UCSD-AML1 (cell line): ENCODE measurements around the gene VANGL1.
A peak's percentile ranks its signal among the peaks of the same experiment; 100 is the strongest.
"Not testable (repeated sequence)": the region's sequence is repeated elsewhere in the genome, so short reads cannot be mapped to it uniquely, and the experiment has no call there.

Experiments used
- DNase-seq: peaks from one replicate; lab custom pipeline; 2025; ENCODE audit not compliant: unreplicated experiment; lab: John Stamatoyannopoulos, UW

VANGL1 gene

DNA sequence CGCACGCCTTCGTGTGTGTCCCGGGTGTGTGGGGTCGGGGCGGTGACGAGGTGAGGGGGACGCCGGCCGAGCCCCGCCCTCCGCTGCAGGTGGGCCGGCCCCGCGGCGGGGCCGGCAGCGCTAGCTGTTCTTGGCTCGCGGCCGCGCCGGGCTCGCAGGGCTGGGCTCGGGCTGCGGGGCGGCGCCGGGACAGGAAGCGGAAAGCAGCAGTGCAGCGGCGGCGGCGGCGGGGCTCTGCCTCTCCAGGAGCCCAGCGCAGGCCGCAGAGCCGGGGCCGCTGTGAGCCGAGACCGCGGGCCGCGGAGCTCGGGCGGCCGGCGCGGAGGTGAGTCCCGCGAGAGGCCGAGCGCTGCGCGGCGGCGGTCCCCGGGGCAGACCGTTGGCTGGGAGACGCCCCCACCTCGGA, at the start of gene VANGL1:
Gene VANGL1, plus strand, starts transcription at position 209 of the 406 bp plus-strand sequence. CDS start 9,444 bp downstream, outside the sequence.
- DNase-seq: peak; percentile 81

DNA sequence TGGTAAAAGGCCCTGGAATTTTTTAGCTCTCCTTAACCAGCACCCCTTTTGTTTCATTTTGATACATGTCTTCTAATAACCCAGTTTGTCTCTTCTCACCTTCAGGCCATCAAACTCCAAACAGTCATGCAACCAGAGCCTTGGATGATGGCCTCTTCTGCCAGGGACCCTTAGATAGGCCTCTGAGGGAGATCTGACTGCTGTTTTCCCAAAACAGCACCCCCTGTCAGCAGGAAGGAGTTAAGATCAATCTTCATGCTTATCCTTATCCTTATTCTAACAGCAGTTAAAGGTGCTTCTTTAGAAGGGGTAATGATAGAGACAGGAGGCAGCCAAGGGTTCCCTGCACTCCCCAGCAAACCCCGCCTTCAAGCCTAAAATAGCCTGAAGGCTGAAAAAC, 49.5 kb upstream of the VANGL1 start:
- DNase-seq: no peak

DNA sequence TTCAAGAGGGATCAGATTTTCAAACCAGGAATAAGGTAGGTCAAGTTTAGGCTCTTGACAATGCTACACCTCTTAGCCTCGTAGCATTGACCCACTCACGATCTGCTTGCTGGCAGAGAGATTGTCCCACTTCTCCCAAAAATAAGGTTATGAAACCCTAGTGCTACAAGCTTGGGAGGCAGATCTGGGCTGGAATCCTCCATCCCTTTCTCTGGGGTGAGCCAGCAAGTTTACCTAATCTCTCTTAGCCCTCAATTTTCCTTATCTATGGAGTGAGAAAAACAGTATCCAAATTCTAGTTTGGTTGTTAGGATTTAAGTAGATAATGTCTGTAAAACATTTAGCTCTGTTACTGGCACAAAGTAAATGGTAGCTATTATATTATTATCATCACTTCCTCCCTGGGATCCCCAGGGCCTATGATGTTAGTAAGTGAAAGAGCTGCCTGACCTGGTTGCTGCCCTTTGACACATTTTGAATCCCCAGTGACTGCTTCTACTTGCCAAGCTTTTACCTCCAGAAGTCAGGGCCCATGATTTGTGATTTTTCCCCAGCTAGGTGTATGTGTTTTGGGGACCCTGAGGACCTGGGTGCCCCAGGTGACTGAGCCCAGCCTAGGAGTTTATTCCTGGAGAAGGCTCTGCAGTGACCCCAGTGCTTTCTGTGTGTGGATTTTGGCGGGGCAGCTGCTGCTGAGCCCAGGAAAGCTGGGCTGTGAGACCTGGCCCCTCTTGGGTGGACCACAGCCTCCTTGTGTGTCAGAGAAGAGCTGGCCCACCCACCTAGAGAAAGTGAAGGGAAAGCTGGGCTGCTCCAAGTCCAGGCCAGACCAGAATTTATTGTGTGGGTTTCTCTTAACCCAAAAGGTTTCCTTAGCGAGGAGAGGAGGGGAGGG, 48.2 kb upstream of the VANGL1 start:
- no peak for DNase-seq

DNA sequence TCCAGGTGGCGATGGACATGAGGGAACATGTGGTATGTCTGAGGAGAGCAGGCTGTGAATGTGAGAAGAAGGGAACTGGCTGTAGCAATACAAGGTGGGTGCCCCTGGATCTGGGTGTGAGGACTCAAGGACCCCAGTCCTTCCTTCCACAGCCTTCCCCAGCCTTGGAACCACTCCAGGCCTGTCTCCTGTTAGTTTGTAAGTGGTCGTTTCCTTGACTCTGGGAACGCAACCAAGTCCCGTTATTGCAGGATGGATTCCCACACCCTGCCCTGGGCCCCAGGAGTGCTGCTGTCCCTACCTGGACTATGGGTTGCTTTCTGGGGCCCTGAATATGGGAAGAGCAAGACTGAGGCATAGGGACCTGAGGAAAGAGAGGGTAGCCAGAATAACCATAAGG, 47.2 kb upstream of the VANGL1 start:
- no peak for DNase-seq

DNA sequence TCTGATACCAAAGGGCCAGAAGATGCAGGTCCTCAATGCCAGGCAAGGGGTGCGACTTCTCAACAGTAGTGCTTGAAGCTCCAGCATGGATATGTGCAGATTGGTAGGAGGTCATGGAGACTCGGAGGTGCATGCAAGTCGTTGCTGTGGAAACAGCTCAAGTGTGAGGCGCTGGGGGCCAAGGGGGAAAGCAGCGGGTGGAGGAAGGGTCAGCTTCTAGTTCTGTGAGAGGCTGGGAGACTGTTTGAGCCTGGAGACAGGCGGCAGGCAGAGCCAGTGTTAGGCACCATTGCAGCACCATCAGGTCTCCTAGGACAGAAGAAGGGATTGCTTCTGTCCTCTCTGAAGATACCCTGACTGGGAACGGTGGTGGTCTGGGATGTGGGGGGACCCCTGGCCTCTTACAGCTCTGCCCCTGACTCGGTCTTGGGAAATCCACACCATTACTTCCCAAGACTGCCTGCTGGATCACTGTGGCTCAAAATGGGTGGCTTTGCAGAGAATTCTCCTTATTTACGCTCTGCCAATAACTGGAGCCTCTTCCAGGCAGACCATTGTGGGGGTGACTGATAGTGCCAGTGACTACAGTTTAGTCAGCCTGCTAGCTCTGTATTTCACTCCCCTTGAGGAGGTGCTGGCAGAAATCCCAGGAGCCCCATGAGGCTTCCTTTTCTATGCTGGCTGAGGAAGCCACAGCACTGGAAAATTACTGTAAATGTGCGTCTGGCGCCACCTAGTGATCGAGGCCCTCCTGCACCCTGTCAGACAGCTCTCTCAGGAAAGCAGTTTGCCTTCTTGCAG, 46.3 kb upstream of the VANGL1 start:
- peak; percentile 90 for DNase-seq

DNA sequence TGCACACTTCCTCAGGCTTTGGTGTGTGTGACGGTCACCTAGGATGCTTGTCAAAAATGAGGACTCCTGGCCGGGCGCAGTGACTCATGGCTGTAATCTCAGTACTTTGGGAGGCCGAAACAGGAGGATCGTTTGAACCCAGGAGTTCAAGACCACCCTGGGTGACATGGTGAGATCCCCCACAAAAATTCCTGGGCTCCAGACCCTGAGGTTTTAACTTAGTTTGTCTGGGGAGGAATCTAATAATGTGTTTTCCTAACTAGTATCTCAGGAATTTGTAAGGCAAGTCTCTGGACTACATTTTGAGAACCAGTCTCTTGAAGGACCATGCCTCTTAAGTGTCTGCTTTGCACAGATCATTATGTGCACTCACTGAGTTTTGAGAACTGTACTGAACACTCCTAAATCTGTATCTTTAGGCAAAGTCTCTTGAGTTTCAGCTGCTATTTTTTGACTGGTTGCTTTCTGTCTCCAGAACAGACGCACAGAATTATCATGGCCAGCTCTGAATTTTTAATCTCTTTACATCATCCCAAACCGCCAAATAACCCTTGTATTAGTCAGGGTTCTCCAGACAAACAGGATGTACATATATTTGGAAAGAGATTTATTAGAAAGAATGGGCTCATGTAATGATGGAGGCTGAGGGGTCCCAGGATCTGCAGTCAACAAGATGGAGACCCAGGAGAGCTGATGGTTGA, 45.5 kb upstream of the VANGL1 start:
- DNase-seq: no peak

DNA sequence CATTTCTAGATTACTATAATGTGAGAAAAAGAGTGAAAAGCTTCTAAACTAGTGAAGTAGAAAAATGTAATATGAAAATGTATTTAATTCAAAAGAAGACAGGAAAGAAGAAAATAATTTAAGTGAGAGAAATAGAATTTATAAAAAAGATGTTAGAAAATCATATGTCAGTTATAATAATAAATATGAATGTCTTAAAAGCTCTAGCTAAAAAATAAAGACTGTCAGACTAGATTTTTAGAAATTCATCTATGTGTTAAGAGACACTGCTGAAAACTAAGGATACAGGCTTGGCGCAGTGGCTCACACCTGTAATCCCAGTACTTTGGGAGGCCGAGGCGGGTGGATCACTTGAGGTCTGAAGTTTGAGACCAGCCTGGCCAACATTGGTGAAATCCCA, 37.3 kb upstream of the VANGL1 start:
- DNase-seq: no peak

DNA sequence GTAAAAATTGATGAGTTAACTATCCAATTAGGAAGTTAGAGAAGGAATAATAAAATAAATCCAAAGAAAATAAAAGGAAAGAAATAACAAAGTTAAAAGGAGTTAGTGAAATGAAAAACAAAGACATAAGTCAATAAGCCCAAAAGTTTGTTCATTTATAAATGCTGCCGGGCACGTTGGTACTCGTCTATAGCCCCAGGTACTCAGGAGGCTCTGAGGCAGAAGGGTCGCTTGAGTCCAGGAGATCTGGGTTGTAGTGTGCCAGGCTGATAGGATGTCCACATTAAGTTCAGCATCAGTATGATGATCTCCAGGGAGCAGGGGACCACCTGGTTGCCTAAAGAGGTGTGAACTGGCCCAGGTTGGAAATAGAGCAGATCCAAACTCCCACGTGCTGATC, 35.5 kb upstream of the VANGL1 start:
- no peak for DNase-seq

DNA sequence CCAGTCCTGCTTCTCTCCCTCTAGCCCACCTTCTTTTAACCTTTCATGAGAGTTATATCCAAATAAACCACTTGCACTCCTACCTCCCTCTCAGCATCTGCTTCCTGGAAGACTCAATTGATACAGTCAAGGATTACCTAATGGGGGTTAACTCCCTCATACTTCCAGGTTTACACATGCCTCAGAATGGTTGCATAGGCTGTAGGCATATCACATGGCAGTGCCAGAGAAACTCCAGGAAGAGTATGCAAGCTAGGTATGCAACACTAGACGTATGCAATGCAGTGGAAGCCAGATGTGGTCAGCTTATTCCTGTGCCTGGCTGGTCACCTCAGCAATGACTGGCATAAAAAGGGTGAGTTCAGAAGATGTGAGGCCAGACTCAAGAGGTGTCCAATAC, 32.7 kb upstream of the VANGL1 start:
- DNase-seq: no peak

DNA sequence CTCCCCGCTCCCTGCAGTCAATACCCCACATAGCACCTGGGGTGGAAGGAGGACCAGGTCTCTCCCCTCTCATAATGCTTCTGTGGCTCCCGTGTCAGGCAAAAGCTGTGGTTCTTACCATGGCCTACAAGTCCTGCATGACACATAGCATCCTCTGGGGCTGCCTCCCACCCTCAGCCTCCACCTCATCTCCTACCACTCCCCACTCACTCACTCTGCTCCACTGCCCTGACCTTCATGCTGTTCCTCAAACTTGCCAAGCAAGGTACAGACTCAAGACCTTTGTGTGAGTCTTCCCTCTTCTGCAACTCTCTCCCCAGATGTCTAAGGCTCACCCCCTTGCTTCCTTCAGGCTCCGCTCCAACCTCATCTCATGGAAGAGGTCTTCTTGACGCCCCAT, 28.0 kb upstream of the VANGL1 start:
- no peak for DNase-seq

DNA sequence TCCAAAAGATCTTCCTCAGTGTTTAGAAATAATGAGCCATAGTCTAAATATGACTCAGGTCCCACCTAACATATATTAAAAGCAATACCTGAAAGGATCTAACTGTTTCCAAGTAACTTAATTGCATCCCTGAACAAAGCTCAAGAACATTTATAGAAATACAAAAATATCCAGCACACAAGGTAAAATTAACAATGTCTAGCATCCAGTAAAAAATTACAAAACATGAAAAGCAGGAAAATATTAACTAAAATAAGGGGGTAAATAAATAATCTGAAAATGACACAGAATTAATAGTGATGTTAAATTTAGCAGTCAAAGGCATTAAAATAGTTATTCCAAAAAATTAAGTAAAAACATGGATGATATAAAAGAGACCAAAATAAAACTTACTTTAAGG, 21.3 kb upstream of the VANGL1 start:
- DNase-seq: no peak

DNA sequence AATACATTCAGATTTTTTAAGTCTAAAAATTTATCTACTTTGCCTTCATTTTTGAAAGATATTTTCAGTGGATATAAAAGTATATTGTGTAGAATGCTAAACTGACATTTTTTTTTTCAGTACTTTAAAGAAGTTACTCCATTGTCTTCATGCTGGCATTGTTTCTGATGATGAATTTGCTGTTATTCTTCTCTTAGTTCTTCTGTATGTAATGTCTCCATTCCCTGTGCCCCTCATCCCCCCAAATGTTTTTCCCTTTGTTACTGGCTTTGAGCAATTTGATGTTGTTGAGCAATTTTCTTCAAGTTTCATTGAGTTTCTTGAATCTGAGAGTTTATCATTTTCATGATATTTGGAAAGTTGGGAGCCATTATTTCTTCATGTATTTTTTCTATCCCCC, 20.8 kb upstream of the VANGL1 start:
- DNase-seq: no peak

DNA sequence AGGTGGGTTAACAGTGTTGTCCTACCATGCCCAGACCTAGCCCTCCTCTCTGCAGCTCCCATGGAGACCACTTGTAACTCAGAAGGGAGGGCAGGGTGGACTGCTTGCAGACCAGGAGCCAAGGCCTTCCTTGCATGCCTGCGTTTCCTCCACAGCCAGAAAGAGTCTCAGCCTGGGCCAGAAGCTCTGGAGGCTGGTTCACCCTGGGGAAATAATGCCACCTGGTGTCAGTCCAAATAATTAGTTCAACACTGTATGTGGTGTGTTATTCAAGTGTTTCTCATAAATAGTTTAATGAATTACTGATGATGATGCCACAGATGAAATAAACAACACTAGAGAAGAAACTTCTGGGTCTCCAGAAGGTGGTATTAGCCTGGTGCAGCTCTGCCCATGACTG, 16.9 kb upstream of the VANGL1 start:
- DNase-seq: peak; percentile 28

DNA sequence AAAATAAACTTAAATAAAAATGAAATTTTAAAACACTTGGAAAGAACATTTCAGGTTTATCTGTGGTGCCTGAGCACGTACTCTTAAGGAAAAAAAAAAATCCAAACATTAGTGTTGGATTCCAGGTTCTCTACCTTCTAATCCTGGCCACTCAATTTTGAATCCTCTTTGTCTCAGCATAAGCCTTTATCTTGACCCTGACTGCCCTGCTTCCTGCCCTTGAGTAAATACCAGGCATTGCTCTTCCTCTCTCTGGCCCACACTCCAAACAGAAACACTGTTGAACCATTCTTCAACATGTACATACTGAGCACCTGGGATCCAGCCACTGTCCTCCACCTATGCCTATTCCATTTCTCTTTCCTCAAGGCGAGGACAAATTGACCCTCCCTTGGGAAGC, 11.4 kb upstream of the VANGL1 start:
- DNase-seq: no peak

DNA sequence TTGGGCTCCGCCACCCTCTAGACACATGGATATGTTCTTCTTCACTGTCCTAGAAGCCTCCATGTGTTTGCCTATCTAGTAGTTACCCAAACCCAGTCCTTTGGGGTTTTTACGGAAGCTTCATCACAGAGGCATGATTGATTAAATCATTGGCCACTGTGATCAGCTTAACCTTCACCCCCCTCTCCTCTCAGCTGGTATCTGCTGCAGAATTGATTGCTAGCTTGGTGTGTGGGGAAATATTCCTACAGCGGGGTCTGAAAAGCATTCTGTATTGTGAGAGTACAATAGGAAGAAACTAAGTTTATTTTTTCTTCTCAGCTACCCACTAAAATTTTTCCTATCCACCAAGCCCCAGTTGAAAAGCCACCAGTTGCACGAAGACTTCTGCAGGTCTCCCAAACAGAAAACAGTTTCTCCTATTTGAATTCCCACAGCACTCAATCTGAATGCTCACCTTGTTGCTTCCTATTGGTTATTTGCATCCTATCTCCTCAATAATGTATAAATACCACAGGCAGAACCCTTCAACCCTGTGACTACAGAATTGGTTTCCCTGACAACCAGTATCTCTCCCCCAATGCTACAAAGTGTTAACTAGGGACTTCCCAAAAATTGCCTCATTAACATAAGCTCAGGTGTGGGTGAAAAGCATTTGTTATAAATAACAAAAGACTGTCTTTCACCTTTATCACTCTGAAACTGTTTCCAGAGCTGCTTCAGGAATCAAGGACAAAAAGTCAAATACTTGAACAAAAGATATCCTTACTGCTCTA, 9.3 kb upstream of the VANGL1 start:
- DNase-seq: no peak

DNA sequence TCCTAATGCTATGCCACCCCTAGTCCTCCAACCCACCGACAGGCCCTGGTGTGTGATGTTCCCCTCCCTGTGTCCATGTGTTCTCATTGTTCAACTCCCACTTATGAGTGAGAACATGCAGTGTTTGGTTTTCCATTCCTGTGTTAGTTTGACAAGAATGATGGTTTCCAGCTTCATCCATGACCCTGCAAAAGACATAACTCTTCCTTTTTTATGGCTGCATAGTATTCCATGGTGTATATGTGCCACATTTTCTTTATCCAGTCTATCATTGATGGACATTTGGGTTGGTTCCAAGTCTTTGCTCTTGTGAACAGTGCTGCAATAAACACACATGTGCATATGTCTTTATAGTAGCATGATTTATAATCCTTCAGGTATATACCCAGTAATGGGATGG, 8.2 kb upstream of the VANGL1 start:
- DNase-seq: not testable (repeated sequence)

DNA sequence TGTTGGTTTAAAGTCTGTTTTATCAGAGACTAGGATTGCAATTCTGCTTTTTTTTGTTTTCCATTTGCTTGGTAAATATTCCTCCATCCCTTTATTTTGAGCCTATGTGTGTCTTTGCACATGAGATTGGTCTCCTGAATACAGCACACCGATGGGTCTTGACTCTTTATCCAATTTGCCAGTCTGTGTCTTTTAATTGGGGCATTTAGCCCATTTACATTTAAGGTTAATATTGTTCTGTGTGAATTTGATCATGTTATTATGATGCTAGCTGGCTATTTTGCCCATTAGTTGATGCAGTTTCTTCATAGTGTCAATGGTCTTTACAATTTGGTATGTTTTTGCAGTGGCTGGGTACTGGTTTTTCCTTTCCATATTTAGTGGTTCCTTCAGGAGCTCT, 4.5 kb upstream of the VANGL1 start:
- not testable (repeated sequence) for DNase-seq

DNA sequence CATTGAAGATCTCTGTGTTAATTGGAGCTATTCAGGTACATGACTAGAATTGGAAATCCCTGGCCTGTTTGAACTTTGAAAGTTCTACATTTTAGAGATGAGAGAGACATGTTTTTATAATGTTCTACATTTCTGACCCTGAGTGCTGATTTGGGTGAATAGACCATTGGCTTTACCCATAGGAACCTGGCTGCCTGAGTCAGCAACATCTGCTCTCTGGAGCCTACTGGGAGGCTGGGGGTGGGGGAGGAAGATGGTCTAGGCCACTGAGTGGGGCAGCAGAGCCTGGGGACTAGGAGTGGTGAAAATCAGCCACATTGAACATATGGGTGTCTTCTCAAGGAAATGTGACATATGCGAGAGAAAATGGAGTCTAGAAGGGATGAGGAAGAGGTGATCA, 1.4 kb upstream of the VANGL1 start:
- no peak for DNase-seq

DNA sequence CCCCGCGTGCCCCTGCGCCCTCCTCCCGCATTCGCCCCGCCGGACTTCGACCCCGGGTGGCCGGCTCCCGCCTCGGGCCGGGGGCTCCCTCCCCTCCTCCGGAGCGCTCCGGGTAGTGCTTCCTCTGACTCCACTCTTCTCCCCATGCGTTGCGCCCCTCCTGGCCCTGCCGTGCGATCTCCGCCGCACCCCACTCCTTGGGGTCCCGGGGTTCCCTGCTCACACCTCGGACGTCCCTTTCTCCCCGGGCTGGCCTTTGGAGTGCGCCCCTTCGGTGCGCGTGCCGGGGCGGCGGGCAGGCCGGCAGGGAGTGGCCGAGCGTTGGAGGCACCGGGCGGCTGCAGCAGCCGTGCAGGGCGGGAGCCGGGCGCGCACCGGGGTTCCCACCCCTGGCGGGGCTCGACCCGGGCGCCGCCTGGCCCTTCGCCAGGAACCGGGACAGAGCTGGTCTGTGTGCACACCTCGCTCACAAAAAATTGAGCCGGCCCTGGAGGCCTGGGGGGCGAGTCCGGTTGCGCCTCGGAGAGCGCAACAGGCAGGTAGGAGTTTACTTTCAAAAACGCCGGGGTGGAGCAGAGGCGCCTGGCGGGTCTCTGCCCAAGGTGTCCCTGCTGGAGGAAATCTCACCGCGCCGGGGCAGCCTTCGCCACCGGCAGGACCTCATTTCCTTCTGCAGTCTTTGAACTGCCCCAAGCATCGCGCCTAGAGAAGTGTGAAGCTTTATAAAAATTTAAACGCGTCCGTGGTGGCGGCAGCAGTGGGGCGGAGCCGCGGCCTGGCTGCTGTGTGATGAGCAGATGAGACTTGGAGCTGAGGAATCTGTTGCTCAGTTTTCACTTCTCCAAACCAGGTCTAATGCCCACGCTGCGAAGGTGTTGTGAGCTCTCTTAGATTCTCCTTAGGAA, 650 bp downstream of the VANGL1 start:
- DNase-seq: peak; percentile 77

DNA sequence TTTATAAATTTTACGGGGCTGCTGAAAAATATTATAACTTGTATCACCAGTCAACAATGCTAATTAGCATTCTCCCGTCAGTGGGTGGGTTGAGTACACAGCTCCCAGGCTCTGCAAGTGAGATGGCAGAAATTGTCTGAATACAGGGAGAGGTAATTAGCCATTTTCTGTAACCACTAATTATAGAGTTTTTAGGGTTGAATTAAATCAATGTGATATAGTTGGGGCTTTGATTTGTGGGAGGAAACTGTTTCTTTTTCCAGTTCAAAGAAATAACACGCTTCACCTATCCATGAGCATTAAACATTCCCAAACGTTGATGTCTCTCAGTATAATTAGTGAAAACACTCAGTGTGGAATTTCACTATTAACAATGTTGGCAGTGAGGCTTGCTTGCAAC, 1.5 kb downstream of the VANGL1 start:
- no peak for DNase-seq
